Naive thymus-derived CD4-positive, alpha-beta T cell (primary cell): ENCODE data around the gene FOXO1. TPM values are rescaled to one million over a fixed set of nuclear protein-coding genes. Genes with fewer than 3 reads are reported as not detected.
A peak's percentile ranks its signal among the peaks of the same experiment; 100 is the strongest.

Experiments used
- ATAC-seq: fragments of 150-1000 bp; cut with Tn5 transposase; 2 replicates; pipeline ENCODE4 v1.10.0; 2021; ENCODE audit warnings: mild to moderate bottlenecking, moderate library complexity
- CTCF ChIA-PET: fragments of 350-600 bp; sonication (Branson Sonifier 250); formaldehyde crosslinking; loops from one replicate; lab custom pipeline; 2021; ENCODE audit warnings: antibody characterized with exemption; lab: Charles Lee
- POLR2A ChIA-PET: fragments of 350-600 bp; sonication (Branson Sonifier 250); formaldehyde crosslinking; loops from one replicate; lab custom pipeline; 2021; ENCODE audit warnings: antibody characterized with exemption, inconsistent platforms; lab: Charles Lee
- DNase-seq, 9 donors: peaks; one replicate each; pipeline versions ENCODE4 v3.0.0 to v3.0.0-alpha.2; 2020 to 2022; ENCODE audit warnings: mixed read lengths in 1 of 9
- H3K27ac ChIP-seq: one replicate; pipeline ENCODE4 v1.7.0; 2013; ENCODE audit warnings: mild to moderate bottlenecking, low read depth, low read length, moderate library complexity
- H3K27me3 ChIP-seq, 2 donors: one replicate each; pipeline ENCODE4 v1.7.0; 2013; ENCODE audit warnings: low read length in 2 of 2, mild to moderate bottlenecking in 2 of 2, moderate library complexity in 2 of 2; ENCODE audit not compliant: control insufficient read depth in 2 of 2, insufficient read depth in 2 of 2
- H3K36me3 ChIP-seq, 3 experiments: 1 replicate in 2 of 3; 2 replicates in 1 of 3; pipeline ENCODE4 v1.7.0; 2013; ENCODE audit warnings: low read length in 3 of 3, mild to moderate bottlenecking in 3 of 3, moderate library complexity in 1 of 3; ENCODE audit not compliant: insufficient read depth in 3 of 3, control insufficient read depth in 2 of 3
- H3K4me1 ChIP-seq, 2 donors: one replicate each; pipeline ENCODE4 v1.7.0; 2013; ENCODE audit warnings: low read length in 2 of 2, mild to moderate bottlenecking in 2 of 2, moderate library complexity in 1 of 2; ENCODE audit not compliant: control insufficient read depth in 2 of 2, insufficient read depth in 2 of 2
- H3K4me3 ChIP-seq: 2 replicates; pipeline ENCODE4 v1.7.0; 2013; ENCODE audit warnings: mild to moderate bottlenecking, low read length
- H3K9me3 ChIP-seq, 3 experiments: 1 replicate in 2 of 3; 2 replicates in 1 of 3; pipeline ENCODE4 v1.7.0; 2013; ENCODE audit warnings: low read length in 3 of 3; ENCODE audit not compliant: control insufficient read depth in 2 of 3
- H3K27ac Mint-ChIP-seq, 9 donors: one replicate each; pipeline ENCODE4 v1.8.0; 2020 to 2022; ENCODE audit warnings: mixed read lengths in 9 of 9, mild to moderate bottlenecking in 8 of 9, moderate library complexity in 5 of 9, inconsistent platforms in 2 of 9
- H3K27me3 Mint-ChIP-seq, 5 donors: one replicate each; pipeline ENCODE4 v1.8.0; 2021 to 2022; ENCODE audit warnings: mixed read lengths in 5 of 5, mild to moderate bottlenecking in 1 of 5
- H3K36me3 Mint-ChIP-seq, 5 donors: one replicate each; pipeline ENCODE4 v1.8.0; 2020 to 2022; ENCODE audit warnings: mixed read lengths in 5 of 5, mild to moderate bottlenecking in 3 of 5, inconsistent platforms in 1 of 5
- H3K4me1 Mint-ChIP-seq, 7 donors: one replicate each; pipeline ENCODE4 v1.8.0; 2020 to 2022; ENCODE audit warnings: mixed read lengths in 7 of 7, mild to moderate bottlenecking in 3 of 7, inconsistent platforms in 1 of 7
- H3K4me3 Mint-ChIP-seq, 10 donors: one replicate each; pipeline ENCODE4 v1.8.0; 2020 to 2022; ENCODE audit warnings: mild to moderate bottlenecking in 10 of 10, mixed read lengths in 10 of 10, moderate library complexity in 6 of 10, inconsistent platforms in 2 of 10
- H3K9me3 Mint-ChIP-seq, 11 donors: one replicate each; pipeline ENCODE4 v1.8.0; 2020 to 2022; ENCODE audit warnings: mixed read lengths in 11 of 11, mild to moderate bottlenecking in 4 of 11, inconsistent platforms in 1 of 11, moderate library complexity in 1 of 11
- intact Hi-C, 2 donors: fragments of 100-400 bp; cut with micrococcal nuclease; formaldehyde crosslinking; loops; one replicate each; pipeline ENCODE4 v1.15.1; 2023
- polyA plus RNA-seq, 2 donors: library from polyadenylated mRNA; unstranded; fragments of 300-500 nt; fragmentation: Illumina TruSeq; gene quantifications; one replicate each; pipeline ENCODE4 v1.2.3, GENCODE V29; 2021
- total RNA-seq, 6 experiments: library from RNA in 5 of 6; stranded (reverse) in 5 of 6; gene quantifications; 1 replicate in 5 of 6; 2 replicates in 1 of 6; pipeline ENCODE4 v1.2.3 and lab custom pipeline; 2021 to 2026

The FOXO1 gene
- total and polyA plus RNA-seq, 7 experiments from 2014 or later: 36.4 to 97.6 (median 72.5) TPM

DNA sequence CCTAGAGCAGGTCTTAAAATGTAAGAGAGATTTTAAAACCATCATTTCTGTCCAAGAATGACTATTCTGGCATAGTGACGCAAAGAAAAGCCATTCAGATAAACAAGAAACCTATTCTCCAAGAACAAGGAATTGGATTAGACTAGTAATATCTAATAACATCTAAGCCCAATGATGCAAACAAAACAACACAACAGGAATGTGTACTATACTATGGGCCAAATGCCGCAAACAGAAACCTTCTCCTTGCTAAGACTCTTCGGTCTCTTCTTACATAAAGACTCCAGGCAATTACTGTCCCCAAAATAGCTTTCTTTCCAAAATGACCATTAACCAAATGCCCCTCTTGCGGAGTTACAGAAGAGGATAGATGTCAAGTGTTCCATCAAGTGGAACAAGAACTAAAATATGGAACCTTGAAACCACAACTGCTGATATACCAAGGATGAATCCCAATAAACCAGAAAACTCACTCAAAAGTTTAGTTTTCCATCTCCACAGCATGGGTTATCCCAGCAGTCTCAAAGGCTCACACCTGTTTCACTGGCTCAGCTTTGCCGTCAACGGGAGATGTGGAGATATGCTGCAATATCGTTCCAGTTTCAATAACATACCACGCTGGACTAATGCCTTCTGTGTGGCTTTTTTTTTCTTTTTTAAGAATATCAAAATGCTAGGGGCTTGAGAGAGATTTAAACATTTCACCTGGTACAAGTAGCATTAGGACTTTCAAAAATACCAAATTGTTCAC, 76.2 kb downstream of the FOXO1 start:
- Mint-ChIP-seq H3K36me3 (peaks cover 0 to 5% (median 0%) of the 10 kb centered on the region in 5 donors), H3K4me1 (peaks cover 67 to 100% (median 95%) of the 10 kb centered on the region in 7 donors), H3K9me3 (peaks cover 0 to 2% (median 0%) of the 10 kb centered on the region in 11 donors), H3K4me3 (peak overlapping the region; percentile 49 to 85 (median 77)), H3K27me3 (no peaks in the 10 kb centered on the region), H3K27ac (peak overlapping the region; percentile 14 to 93 (median 91))
- intact Hi-C loops: loop anchor here in 1 of 2 donors (1.0 to 5.0 kb wide), 2 partner anchors 9 to 523 kb away; no protein-coding TSS in a partner anchor
- peak overlapping the region; percentile 25 for H3K27ac ChIP-seq
- H3K36me3 ChIP-seq: no peaks in the 10 kb centered on the region
- CTCF ChIA-PET: no interaction called here
- no peak overlapping the region for H3K4me3 ChIP-seq
- DNase-seq: no peak
- ATAC-seq: no peak
- H3K4me1 ChIP-seq: peaks cover 42 to 83% of the 10 kb centered on the region in 2 donors
- no peaks in the 10 kb centered on the region for H3K27me3 ChIP-seq
- POLR2A ChIA-PET: interaction anchor here (1.2 to 1.4 kb wide), 2 partner anchors 9 to 18 kb away, joined by 3 to 4 read pairs; no protein-coding TSS in a partner anchor
- H3K9me3 ChIP-seq: no peaks in the 10 kb centered on the region

DNA sequence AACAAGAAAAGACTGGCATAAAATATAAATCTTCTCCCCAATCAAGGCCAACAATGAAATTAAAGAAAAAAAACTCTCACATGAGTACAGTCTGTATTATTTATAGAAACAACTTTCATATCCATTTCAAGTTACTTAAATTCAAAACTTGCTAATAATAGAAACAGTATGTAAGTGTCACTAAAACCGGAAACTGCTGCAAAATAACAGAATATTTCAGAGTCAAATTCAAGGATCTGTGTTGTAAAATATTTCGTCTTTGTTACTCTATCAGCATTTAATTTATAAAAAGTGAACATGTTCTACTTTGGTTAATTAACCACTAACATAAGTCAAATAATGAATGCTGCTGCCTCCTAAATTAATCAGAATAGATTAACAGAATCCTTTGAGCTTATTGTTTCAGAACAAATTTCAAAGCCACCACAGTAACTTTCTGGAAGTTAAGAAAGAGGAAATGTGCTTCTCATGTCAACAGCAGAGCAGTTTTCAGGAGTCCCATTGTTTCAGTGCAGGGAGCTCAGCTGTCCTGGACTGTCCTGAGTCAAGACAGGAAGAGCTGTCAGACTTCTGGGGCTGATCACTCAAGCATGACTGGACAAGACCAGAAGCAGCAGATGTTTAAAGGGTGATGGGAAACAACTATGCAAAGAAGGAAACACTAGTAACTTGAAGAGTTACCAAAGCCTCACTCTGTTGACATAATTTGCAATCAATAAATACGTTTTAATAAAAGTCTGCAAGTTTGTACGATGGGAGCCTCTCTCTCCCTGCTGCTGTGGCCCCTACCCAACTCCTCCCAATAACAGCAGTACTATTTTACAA, 76.9 kb downstream of the FOXO1 start:
- H3K4me3 ChIP-seq: no peak overlapping the region
- peak overlapping the region; percentile 35 to 93 (median 91) for H3K27ac Mint-ChIP-seq

DNA sequence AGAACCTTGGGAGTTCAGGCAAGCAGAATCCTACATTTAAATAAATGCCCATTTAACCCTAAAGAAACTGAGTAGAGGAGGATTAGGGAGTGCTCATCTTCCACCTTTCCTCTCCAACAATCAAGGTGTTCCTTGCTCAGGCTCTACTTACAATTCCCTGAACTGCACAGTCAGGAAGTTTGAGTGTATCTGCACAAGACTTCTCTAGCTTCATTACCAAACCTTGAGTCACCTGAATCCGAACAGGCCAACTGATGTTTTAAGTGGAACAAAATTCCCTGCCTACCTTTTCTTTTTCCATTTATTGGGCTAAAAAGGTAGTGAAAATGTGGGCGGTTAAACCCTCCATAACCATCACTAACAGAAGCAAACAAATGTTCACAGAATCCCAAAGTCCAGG, 78.3 kb downstream of the FOXO1 start:
- Mint-ChIP-seq H3K4me1 (peaks cover 59 to 96% (median 91%) of the 10 kb centered on the region in 7 donors), H3K4me3 (peak overlapping the region in 9 of 10 donors; percentile 26 to 85 (median 73)), H3K27ac (peak overlapping the region in 7 of 9 donors; percentile 33 to 93 (median 76)), H3K9me3 (peaks cover 4 to 18% (median 8%) of the 10 kb centered on the region in 11 donors), H3K36me3 (peaks cover 7 to 16% (median 12%) of the 10 kb centered on the region in 5 donors), H3K27me3 (no peaks in the 10 kb centered on the region)
- no peaks in the 10 kb centered on the region for H3K27me3 ChIP-seq
- ATAC-seq (no peak), DNase-seq (no peak)
- no peaks in the 10 kb centered on the region for H3K9me3 ChIP-seq
- POLR2A ChIA-PET: interaction anchor here (1.4 kb wide), 1 partner anchor 12 kb away, joined by 4 read pairs; no protein-coding TSS in a partner anchor
- intact Hi-C loops: loop anchor here in 1 of 2 donors (10.0 kb wide), 1 partner anchor 813 kb away; no protein-coding TSS in a partner anchor
- peaks cover 42 to 61% of the 10 kb centered on the region in 2 donors for H3K4me1 ChIP-seq
- H3K4me3 ChIP-seq: no peak overlapping the region
- CTCF ChIA-PET: no interaction called here
- no peaks in the 10 kb centered on the region for H3K36me3 ChIP-seq
- peak overlapping the region; percentile 18 for H3K27ac ChIP-seq

More for the DNA sequence above, 76.9 kb downstream of the FOXO1 start:
- POLR2A ChIA-PET: no interaction called here
- H3K36me3 Mint-ChIP-seq: peaks cover 0 to 8% (median 3%) of the 10 kb centered on the region in 5 donors
- H3K27me3 Mint-ChIP-seq: no peaks in the 10 kb centered on the region
- no peaks in the 10 kb centered on the region for H3K27me3 ChIP-seq
- CTCF ChIA-PET: no interaction called here
- no peaks in the 10 kb centered on the region for H3K9me3 ChIP-seq
- intact Hi-C loops: loop anchor here in 1 of 2 donors (1.0 to 10.0 kb wide), 4 partner anchors 10 to 815 kb away; no protein-coding TSS in a partner anchor
- DNase-seq: no peak
- peak overlapping the region; percentile 29 to 85 (median 77) for H3K4me3 Mint-ChIP-seq
- peak overlapping the region; percentile 25 for H3K27ac ChIP-seq
- H3K9me3 Mint-ChIP-seq: peaks cover 0 to 9% (median 0%) of the 10 kb centered on the region in 11 donors
- no peaks in the 10 kb centered on the region for H3K36me3 ChIP-seq
- peaks cover 65 to 100% (median 95%) of the 10 kb centered on the region in 7 donors for H3K4me1 Mint-ChIP-seq
- peak; percentile 88 for ATAC-seq
- H3K4me1 ChIP-seq: peaks cover 42 to 75% of the 10 kb centered on the region in 2 donors

DNA sequence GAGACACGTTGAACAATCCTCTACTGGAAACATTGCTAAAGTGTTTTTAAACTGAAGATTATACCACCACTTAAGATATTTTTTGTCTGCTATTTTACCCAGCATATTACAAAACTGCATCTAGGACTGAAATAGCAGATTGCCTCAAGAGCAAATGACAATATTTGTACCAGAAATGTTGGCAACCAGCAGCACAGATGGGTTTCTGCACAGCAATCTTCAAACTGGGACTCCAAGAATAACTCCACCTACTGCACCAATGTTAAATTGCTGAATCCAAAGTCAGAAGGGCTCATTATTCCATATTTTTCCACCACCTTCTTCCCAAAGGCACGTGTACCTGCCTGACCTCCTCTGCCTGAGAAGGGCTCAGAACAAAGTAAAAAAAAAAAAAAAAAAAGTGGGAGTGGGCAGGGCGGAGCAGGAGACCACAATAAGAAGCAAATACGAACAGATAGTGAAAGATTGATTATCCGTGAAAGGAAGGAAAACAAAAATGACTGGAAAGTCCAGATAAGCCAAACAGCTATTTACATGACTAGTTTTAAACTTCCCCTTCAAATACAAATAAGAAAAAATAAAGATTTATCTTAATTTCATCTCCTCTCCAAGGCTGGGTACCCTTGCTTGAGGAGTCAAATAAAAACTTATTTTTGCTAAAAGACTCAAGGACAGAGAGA, 79.4 kb downstream of the FOXO1 start:
- Mint-ChIP-seq H3K27me3 (no peaks in the 10 kb centered on the region), H3K4me3 (peak overlapping the region in 9 of 10 donors; percentile 26 to 79 (median 60)), H3K4me1 (peaks cover 60 to 95% (median 91%) of the 10 kb centered on the region in 7 donors), H3K27ac (peak overlapping the region in 8 of 9 donors; percentile 58 to 93 (median 70)), H3K9me3 (peaks cover 6 to 20% (median 10%) of the 10 kb centered on the region in 11 donors), H3K36me3 (peaks cover 7 to 24% (median 18%) of the 10 kb centered on the region in 5 donors)
- ChIA-PET CTCF (interaction anchor here (0.6 kb wide), 1 partner anchor 829 kb away, joined by 3 read pairs; no protein-coding TSS in a partner anchor), POLR2A (interaction anchor here (1.4 kb wide), 1 partner anchor 13 kb away, joined by 4 read pairs; no protein-coding TSS in a partner anchor)
- H3K36me3 ChIP-seq: no peaks in the 10 kb centered on the region
- peaks cover 42 to 56% of the 10 kb centered on the region in 2 donors for H3K4me1 ChIP-seq
- no peak for DNase-seq
- H3K4me3 ChIP-seq: peak overlapping the region; percentile 5
- no peak for ATAC-seq
- no peaks in the 10 kb centered on the region for H3K9me3 ChIP-seq
- intact Hi-C loops: loop anchor here in 1 of 2 donors (10.0 kb wide), 1 partner anchor 812 kb away; no protein-coding TSS in a partner anchor
- no peaks in the 10 kb centered on the region for H3K27me3 ChIP-seq
- H3K27ac ChIP-seq: no peak overlapping the region

DNA sequence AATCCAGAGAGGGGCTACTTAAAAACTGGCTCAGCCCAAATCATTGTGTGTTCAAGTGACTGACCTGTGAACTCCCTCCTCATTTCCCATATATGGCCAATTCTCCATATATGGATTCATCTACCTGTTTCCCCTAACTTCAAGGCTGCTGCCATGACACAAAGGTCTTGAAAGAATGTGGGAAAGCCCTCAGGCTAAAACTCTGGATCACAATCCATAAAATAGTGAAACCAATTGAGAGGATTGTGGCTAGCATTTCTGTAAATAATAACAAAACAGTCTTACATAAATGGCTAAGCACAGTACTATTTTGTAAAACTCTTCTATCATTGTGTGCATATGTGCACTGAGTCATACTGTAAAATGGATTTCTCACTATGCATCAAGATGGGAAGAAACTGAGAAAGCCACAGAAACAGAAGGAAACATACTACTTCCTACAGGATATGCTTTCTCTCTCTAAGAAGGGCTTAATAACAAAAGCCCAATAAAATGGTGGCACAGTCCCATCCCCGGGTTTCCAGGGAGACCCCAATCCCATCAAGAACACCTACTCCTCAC, 80.5 kb downstream of the FOXO1 start:
- Histone ChIP-seq H3K4me1 (peaks cover 47 to 57% of the 10 kb centered on the region in 2 donors), H3K36me3 (no peaks in the 10 kb centered on the region), H3K4me3 (no peak overlapping the region), H3K9me3 (no peaks in the 10 kb centered on the region), H3K27me3 (no peaks in the 10 kb centered on the region), H3K27ac (peak overlapping the region; percentile 4)
- H3K36me3 Mint-ChIP-seq: peaks cover 7 to 24% (median 18%) of the 10 kb centered on the region in 5 donors
- peak overlapping the region in 6 of 10 donors; percentile 20 to 79 (median 66) for H3K4me3 Mint-ChIP-seq
- POLR2A ChIA-PET: interaction anchor here (0.9 to 1.0 kb wide), 2 partner anchors 17 to 45 kb away, joined by 3 to 5 read pairs; no protein-coding TSS in a partner anchor
- peaks cover 6 to 20% (median 10%) of the 10 kb centered on the region in 11 donors for H3K9me3 Mint-ChIP-seq
- H3K27me3 Mint-ChIP-seq: no peaks in the 10 kb centered on the region
- H3K4me1 Mint-ChIP-seq: peaks cover 61 to 95% (median 91%) of the 10 kb centered on the region in 7 donors
- peak overlapping the region in 8 of 9 donors; percentile 33 to 93 (median 65) for H3K27ac Mint-ChIP-seq
- intact Hi-C loops: loop anchor here in 1 of 2 donors (10.0 kb wide), 1 partner anchor 811 kb away; no protein-coding TSS in a partner anchor
- CTCF ChIA-PET: interaction anchor here (0.6 kb wide), 1 partner anchor 828 kb away, joined by 3 read pairs; no protein-coding TSS in a partner anchor
- DNase-seq (no peak), ATAC-seq (no peak)
